ENCODE measurements around the gene NCKAP5L. TPM values are rescaled to one million over a fixed set of nuclear protein-coding genes. Genes with fewer than 3 reads are reported as not detected.

Gene NCKAP5L
- total and polyA plus RNA-seq, 3 donors from 2014 or later: 22.0 to 79.7 (median 63.5) TPM

DNA sequence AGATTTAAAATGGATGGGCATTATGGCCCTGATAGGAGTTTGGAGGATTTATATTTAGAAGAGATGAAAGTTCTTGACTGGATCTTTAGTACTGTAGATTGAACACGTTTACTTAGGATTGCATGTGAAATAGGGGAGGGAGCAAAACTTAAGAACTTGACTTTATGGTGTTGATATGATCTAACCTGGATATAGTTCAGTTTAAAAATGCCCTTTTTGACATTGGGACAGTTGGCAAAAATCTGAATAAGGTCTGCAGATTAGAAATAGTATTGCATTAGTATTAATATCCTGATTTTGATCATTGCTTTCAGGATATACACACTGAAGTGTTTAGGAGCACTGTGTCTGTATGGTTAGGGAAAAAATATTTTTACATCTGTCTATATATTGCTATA lies 77.2 kb downstream of the NCKAP5L start:
- intact Hi-C loops (cut with DNase I; ENCODE audit: low total_unique reads): no loop called here
- WGBS, 2 donors: 33 to 61% methylated on average over 1 of the region's 1 CpG
- no peak overlapping the region for H3K4me3 ChIP-seq
- no peak for DNase-seq
- H3K36me3 ChIP-seq (ENCODE audit: low read depth, missing control alignments): no peaks in the 10 kb centered on the region
- no peaks in the 10 kb centered on the region for H3K9me3 ChIP-seq
- peaks cover 32% of the 10 kb centered on the region for H3K4me1 ChIP-seq
- TF ChIP-seq CTCF (IDR thresholded peaks at IDR 0.05) (no peak), POLR2A (IDR thresholded peaks at IDR 0.05) (no peak)
- H3K27me3 ChIP-seq: no peaks in the 10 kb centered on the region
- no peak overlapping the region for H3K27ac ChIP-seq

GRCh38 chr12:49750027-49750995 lies 77.9 kb downstream of the NCKAP5L start:
- Histone ChIP-seq H3K27ac (no peak overlapping the region), H3K4me1 (peaks cover 32% of the 10 kb centered on the region), H3K36me3 (ENCODE audit: low read depth, missing control alignments) (no peaks in the 10 kb centered on the region), H3K27me3 (no peaks in the 10 kb centered on the region), H3K9me3 (no peaks in the 10 kb centered on the region), H3K4me3 (no peak overlapping the region)
- no peak for DNase-seq
- 69 to 71% methylated on average over 8 of the region's 8 CpGs for WGBS, 2 donors
- intact Hi-C loops (cut with DNase I; ENCODE audit: low total_unique reads): no loop called here
- no peak for TF ChIP-seq POLR2A (IDR thresholded peaks at IDR 0.05)
- TF ChIP-seq CTCF (IDR thresholded peaks at IDR 0.05): no peak

DNA sequence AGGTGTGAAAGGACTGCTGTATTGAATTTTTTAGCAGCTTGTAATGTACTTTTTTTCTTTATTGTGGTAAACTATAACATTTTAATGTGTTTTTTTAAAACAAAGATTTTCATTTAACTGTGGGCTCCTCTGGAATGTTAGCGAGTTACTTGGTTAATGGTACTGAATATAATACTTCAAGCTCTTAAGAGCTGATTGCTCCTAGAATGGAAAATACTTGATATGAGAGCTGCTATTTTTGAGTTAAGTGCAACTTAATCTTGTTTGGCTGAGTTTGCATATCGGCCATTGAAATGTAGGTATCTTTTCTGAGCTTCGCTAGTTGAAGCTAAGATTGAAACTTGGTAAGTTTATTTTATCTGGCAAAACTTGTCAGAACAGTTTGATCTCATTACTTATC lies 79.4 kb downstream of the NCKAP5L start:
- intact Hi-C loops (cut with DNase I; ENCODE audit: low total_unique reads): no loop called here
- Histone ChIP-seq H3K4me3 (no peak overlapping the region), H3K9me3 (no peaks in the 10 kb centered on the region), H3K4me1 (peaks cover 33% of the 10 kb centered on the region), H3K36me3 (ENCODE audit: low read depth, missing control alignments) (no peaks in the 10 kb centered on the region), H3K27ac (no peak overlapping the region), H3K27me3 (no peaks in the 10 kb centered on the region)
- TF ChIP-seq POLR2A (IDR thresholded peaks at IDR 0.05) (no peak), CTCF (IDR thresholded peaks at IDR 0.05) (no peak)
- no peak for DNase-seq
- WGBS, 2 donors: 29 to 46% methylated on average over 3 of the region's 3 CpGs

DNA sequence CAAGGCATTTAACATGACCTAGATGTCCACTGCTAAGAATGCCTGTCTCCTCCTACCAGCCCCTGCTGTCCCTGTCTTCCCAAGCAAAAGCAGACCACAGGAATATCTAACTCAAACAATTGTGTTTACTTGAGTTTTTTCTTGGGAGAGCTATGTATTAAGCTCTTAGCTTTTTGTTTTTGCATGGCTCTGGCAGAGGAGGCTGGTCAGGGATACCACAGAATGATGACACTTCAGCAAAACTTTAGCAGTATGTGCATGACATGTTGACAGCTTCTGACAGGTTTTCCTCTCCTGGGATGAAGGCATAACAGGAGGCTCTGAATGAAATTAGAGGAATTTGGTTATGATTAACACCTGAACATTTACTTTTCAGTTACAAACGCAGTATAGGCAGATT lies 79.9 kb downstream of the NCKAP5L start:
- no peak for DNase-seq
- Histone ChIP-seq H3K36me3 (ENCODE audit: low read depth, missing control alignments) (no peaks in the 10 kb centered on the region), H3K4me1 (peaks cover 38% of the 10 kb centered on the region), H3K9me3 (no peaks in the 10 kb centered on the region), H3K27me3 (no peaks in the 10 kb centered on the region), H3K27ac (no peak overlapping the region), H3K4me3 (no peak overlapping the region)
- WGBS, 2 donors: 50 to 57% methylated on average over 1 of the region's 1 CpG
- no peak for TF ChIP-seq POLR2A (IDR thresholded peaks at IDR 0.05)
- no peak for TF ChIP-seq CTCF (IDR thresholded peaks at IDR 0.05)
- intact Hi-C loops (cut with DNase I; ENCODE audit: low total_unique reads): no loop called here

All from testis (tissue), 3 donors.